Hepatocyte (in vitro differentiated cells): ENCODE measurements around the gene AKR1B15. TPM values are rescaled to one million over a fixed set of nuclear protein-coding genes. Genes with fewer than 3 reads are reported as not detected.

Experiments
- DNase-seq: peaks from one replicate; pipeline ENCODE4 v3.0.0-alpha.2; 2016; ENCODE audit warnings: low spot score
- H2AFZ ChIP-seq: fragments of 200-600 bp; sonication (generic); 2 replicates; pipeline ENCODE4 v1.6.0; 2016; ENCODE audit warnings: antibody characterized with exemption, mild to moderate bottlenecking
- H3K27ac ChIP-seq: fragments of 200-600 bp; sonication (generic); 2 replicates; pipeline ENCODE4 v1.5.1; 2016; ENCODE audit warnings: mild to moderate bottlenecking
- H3K27me3 ChIP-seq: fragments of 200-600 bp; sonication (generic); 2 replicates; pipeline ENCODE4 v1.6.1; 2016
- H3K36me3 ChIP-seq: fragments of 200-600 bp; sonication (generic); replicated peaks from 2 replicates; pipeline ENCODE4 v1.5.1; 2016; ENCODE audit warnings: low read depth; ENCODE audit not compliant: insufficient read depth
- H3K4me1 ChIP-seq: fragments of 200-600 bp; sonication (generic); 2 replicates; pipeline ENCODE4 v1.5.1; 2016; ENCODE audit warnings: mild to moderate bottlenecking, moderate library complexity; ENCODE audit not compliant: insufficient read depth
- H3K4me2 ChIP-seq: fragments of 200-600 bp; sonication (generic); 2 replicates; pipeline ENCODE4 v1.6.0; 2016
- H3K4me3 ChIP-seq: fragments of 200-600 bp; sonication (generic); 2 replicates; pipeline ENCODE4 v1.5.1; 2016; ENCODE audit warnings: mild to moderate bottlenecking
- H3K79me2 ChIP-seq: fragments of 200-600 bp; sonication (generic); 2 replicates; pipeline ENCODE4 v1.6.0; 2017; ENCODE audit warnings: mild to moderate bottlenecking
- H3K9me2 ChIP-seq: fragments of 200-600 bp; sonication (generic); replicated peaks from 2 replicates; pipeline ENCODE4 v1.6.0; 2017; ENCODE audit warnings: mild to moderate bottlenecking; ENCODE audit not compliant: insufficient read depth
- H3K9me3 ChIP-seq: fragments of 200-600 bp; sonication (generic); 2 replicates; pipeline ENCODE4 v1.5.1; 2016; ENCODE audit warnings: low read depth, mild to moderate bottlenecking
- H4K20me1 ChIP-seq: fragments of 200-600 bp; sonication (generic); 2 replicates; pipeline ENCODE4 v1.6.0; 2016; ENCODE audit warnings: mild to moderate bottlenecking; ENCODE audit not compliant: insufficient read depth, poor library complexity, severe bottlenecking
- CTCF ChIP-seq: fragments of 200-600 bp; sonication (generic); IDR thresholded peaks from 2 replicates; pipeline ENCODE4 v1.5.1; 2016; ENCODE audit warnings: antibody characterized with exemption, mild to moderate bottlenecking; ENCODE audit not compliant: poor library complexity
- EZH2 ChIP-seq: fragments of 200-600 bp; sonication (generic); IDR thresholded peaks from 2 replicates; pipeline ENCODE4 v1.6.1; 2016; ENCODE audit warnings: antibody characterized with exemption, mild to moderate bottlenecking, borderline replicate concordance
- EZH2phosphoT487 ChIP-seq: fragments of 200-600 bp; sonication (generic); IDR thresholded peaks from one replicate; pipeline ENCODE4 v1.6.1; 2018; ENCODE audit warnings: antibody characterized with exemption, mild to moderate bottlenecking, low read depth, moderate library complexity; ENCODE audit not compliant: unreplicated experiment, severe bottlenecking
- WGBS: methylation state at CpG from one replicate; pipeline ENCODE4 v1.1.6; 2016; ENCODE audit warnings: low lambda C conversion rate; ENCODE audit errors: missing lambda C conversion rate; 5-methylcytosine and 5-hydroxymethylcytosine counted together
- polyA plus RNA-seq: library from polyadenylated mRNA; unstranded; fragments of >200 nt; fragmentation: Nextera tagmentation; extraction: Ambion mirVana; gene quantifications from 2 replicates; pipeline ENCODE4 v1.2.1, GENCODE V29; 2016
- total RNA-seq: library from RNA; depleted of rRNA; stranded (reverse); fragments of >200 nt; gene quantifications from 2 replicates; pipeline ENCODE4 v1.2.3, GENCODE V29; 2014

Gene AKR1B15
- total and polyA plus RNA-seq, 2 experiments from 2014 or later: 6.3 to 13.7 TPM

- H4K20me1 ChIP-seq: no peaks in the 10 kb centered on the region
- no peak for DNase-seq
- H3K4me2 ChIP-seq: no peak overlapping the region
Measured at GRCh38 chr7:134532180-134532953, 16.5 kb upstream of the AKR1B15 start.

GRCh38 chr7:134532954-134533218 lies 16.0 kb upstream of the AKR1B15 start:
- Histone ChIP-seq H3K4me1 (peaks cover 13% of the 10 kb centered on the region), H4K20me1 (no peaks in the 10 kb centered on the region), H3K79me2 (no peaks in the 10 kb centered on the region), H3K27ac (peak overlapping the region; percentile 26), H2AFZ (no peak overlapping the region), H3K9me2 (no peaks in the 10 kb centered on the region), H3K4me3 (no peak overlapping the region), H3K36me3 (no peaks in the 10 kb centered on the region), H3K4me2 (no peak overlapping the region), H3K27me3 (no peaks in the 10 kb centered on the region), H3K9me3 (no peaks in the 10 kb centered on the region)
- TF ChIP-seq EZH2phosphoT487 (no peak), EZH2 (no peak), CTCF (no peak)
- no peak for DNase-seq
- WGBS: 74% methylated on average over 3 of the region's 3 CpGs

More at GRCh38 chr7:134532180-134532953, 16.5 kb upstream of the AKR1B15 start:
- Histone ChIP-seq H3K9me2 (no peaks in the 10 kb centered on the region), H3K36me3 (no peaks in the 10 kb centered on the region), H3K27me3 (no peaks in the 10 kb centered on the region), H2AFZ (no peak overlapping the region), H3K27ac (peak overlapping the region; percentile 26), H3K9me3 (no peaks in the 10 kb centered on the region), H3K4me1 (peaks cover 18% of the 10 kb centered on the region), H3K79me2 (no peaks in the 10 kb centered on the region), H3K4me3 (no peak overlapping the region)
- 87% methylated on average over 3 of the region's 3 CpGs for WGBS
- TF ChIP-seq EZH2phosphoT487 (no peak), CTCF (no peak), EZH2 (no peak)

- Histone ChIP-seq H3K4me2 (no peak overlapping the region), H3K27ac (peak overlapping the region; percentile 26), H4K20me1 (no peaks in the 10 kb centered on the region), H3K4me1 (peaks cover 13% of the 10 kb centered on the region), H3K9me3 (no peaks in the 10 kb centered on the region), H3K9me2 (no peaks in the 10 kb centered on the region), H3K4me3 (no peak overlapping the region), H3K79me2 (no peaks in the 10 kb centered on the region), H2AFZ (no peak overlapping the region), H3K36me3 (no peaks in the 10 kb centered on the region), H3K27me3 (no peaks in the 10 kb centered on the region)
- TF ChIP-seq EZH2: no peak
- no peak for TF ChIP-seq CTCF
- TF ChIP-seq EZH2phosphoT487: no peak
- no peak for DNase-seq
- 79% methylated on average over 1 of the region's 1 CpG for WGBS
Measured at GRCh38 chr7:134533288-134533771, 15.6 kb upstream of the AKR1B15 start.

- TF ChIP-seq EZH2phosphoT487 (no peak), CTCF (no peak), EZH2 (no peak)
- DNase-seq: no peak
- no peaks in the 10 kb centered on the region for H3K9me3 ChIP-seq
- H3K27ac ChIP-seq: peak overlapping the region; percentile 39
- no peak overlapping the region for H3K4me2 ChIP-seq
- H4K20me1 ChIP-seq: no peaks in the 10 kb centered on the region
- no peak overlapping the region for H2AFZ ChIP-seq
- H3K4me3 ChIP-seq: no peak overlapping the region
- H3K36me3 ChIP-seq: no peaks in the 10 kb centered on the region
- H3K79me2 ChIP-seq: no peaks in the 10 kb centered on the region
- H3K4me1 ChIP-seq: peaks cover 13% of the 10 kb centered on the region
- 85% methylated on average over 3 of the region's 3 CpGs for WGBS
- H3K27me3 ChIP-seq: no peaks in the 10 kb centered on the region
- no peaks in the 10 kb centered on the region for H3K9me2 ChIP-seq
Measured at GRCh38 chr7:134534633-134535032, 14.3 kb upstream of the AKR1B15 start.
